ENCODE results near the gene DCXR.

GRCh38 chr17:82022310-82022980 is 15.1 kb downstream of the DCXR start, which contains the start of gene CENPX:
- no peak for TF ChIP-seq EZH2 (IDR thresholded peaks at IDR 0.05; ENCODE audit: borderline replicate concordance, insufficient read depth, low read depth, low read length, poor library complexity, severe bottlenecking)
- TF ChIP-seq CTCF (IDR thresholded peaks at IDR 0.05) = no peak

Measured in B cell (primary cell).